BJ (cell line): ENCODE measurements around the gene SOX9. TPM values are rescaled to one million over a fixed set of nuclear protein-coding genes. Genes with fewer than 3 reads are reported as not detected.
"Not testable (repeated sequence)": the region's sequence is repeated elsewhere in the genome, so short reads cannot be mapped to it uniquely, and the experiment has no call there.

Experiments used
- CTCF ChIA-PET: fragments of 350-600 bp; formaldehyde crosslinking; extraction: SDS; loops from one replicate; lab custom pipeline; 2021; ENCODE audit warnings: antibody characterized with exemption, inconsistent platforms; lab: Yijun Ruan, JAX
- POLR2A ChIA-PET: fragments of 300-600 bp; sonication (Branson Sonifier 250); formaldehyde crosslinking; extraction: SDS; loops from one replicate; lab custom pipeline; 2021; ENCODE audit warnings: antibody characterized with exemption; lab: Charles Lee
- DNase-seq: peaks from one replicate; pipeline ENCODE4 v3.0.0-alpha.2; 2011; ENCODE audit warnings: low read depth
- H3K27me3 ChIP-seq: 2 replicates; pipeline ENCODE4 v1.6.0; 2011; ENCODE audit warnings: low read length; ENCODE audit not compliant: control insufficient read depth, insufficient read depth
- H3K36me3 ChIP-seq: 2 replicates; pipeline ENCODE4 v1.5.1; 2011; ENCODE audit warnings: low read length; ENCODE audit not compliant: control insufficient read depth, insufficient read depth
- H3K4me3 ChIP-seq: 2 replicates; pipeline ENCODE4 v1.5.1; 2011; ENCODE audit warnings: low read depth, mild to moderate bottlenecking, control low read depth, low read length
- CTCF ChIP-seq: IDR thresholded peaks from 2 replicates; pipeline ENCODE4 v1.5.1; 2011; ENCODE audit warnings: low read depth, mild to moderate bottlenecking, control low read depth, inconsistent platforms, low read length, moderate library complexity; ENCODE audit not compliant: insufficient read depth
- polyA plus RNA-seq: library from polyadenylated mRNA; depleted of rRNA; stranded (reverse); fragments of >200 nt; gene quantifications from 2 replicates; pipeline ENCODE4 v1.2.3, GENCODE V29; 2011

The SOX9 gene
- polyA plus RNA-seq, 1 experiment, result 0.54 TPM

DNA sequence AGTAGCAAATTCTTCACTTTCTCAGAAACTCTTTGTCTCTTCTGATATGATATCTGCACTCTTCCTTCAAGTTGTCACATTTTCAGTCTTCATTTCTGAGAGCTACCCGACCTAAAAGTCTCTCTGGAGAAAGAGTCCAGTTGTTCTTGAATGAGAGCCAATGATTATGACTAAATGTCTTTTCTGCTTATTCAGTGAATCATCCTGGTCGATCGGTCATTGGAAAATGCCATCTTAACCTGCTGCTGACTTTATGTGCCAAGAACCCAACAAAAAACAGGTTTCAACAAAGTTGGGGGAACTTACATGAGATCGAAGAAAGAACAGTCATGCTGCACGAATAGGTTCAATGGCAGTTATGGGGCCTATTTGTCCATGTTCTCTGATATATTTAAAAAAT, 15.9 kb downstream of the SOX9 start:
- POLR2A ChIA-PET, result no interaction called here
- no peaks in the 10 kb centered on the region for H3K36me3 ChIP-seq
- CTCF ChIA-PET, result interaction anchor here (1.5 kb wide), 1 partner anchor 7 kb away, joined by 6 read pairs; no protein-coding TSS in a partner anchor
- H3K4me3 ChIP-seq, result no peak overlapping the region
- no peak for TF ChIP-seq CTCF
- H3K27me3 ChIP-seq, result no peaks in the 10 kb centered on the region
- no peak for DNase-seq

DNA sequence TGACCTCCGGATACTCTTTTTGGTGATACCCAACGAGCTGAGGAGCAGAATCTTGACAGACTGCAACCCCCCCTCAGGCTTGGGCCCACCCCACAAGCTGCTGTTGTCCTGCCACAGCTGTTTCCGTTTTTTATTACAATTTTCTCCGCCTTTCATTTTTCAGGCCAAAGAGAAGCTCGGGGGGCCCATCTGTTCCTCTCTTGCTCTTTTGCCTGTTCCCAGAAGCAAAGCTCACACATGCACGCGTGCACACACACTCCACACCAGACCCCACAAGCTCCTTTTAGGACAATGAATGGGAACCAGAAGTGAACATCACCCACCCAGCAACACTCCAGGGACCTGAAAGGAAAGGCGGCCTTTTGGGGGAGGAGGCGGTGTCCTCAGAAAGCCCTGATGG, 16.3 kb downstream of the SOX9 start:
- no peak for DNase-seq
- H3K27me3 ChIP-seq, result no peaks in the 10 kb centered on the region
- no peaks in the 10 kb centered on the region for H3K36me3 ChIP-seq
- CTCF ChIA-PET, result no interaction called here
- no peak for TF ChIP-seq CTCF
- POLR2A ChIA-PET, result interaction anchor here (0.6 kb wide), 2 partner anchors 9 to 181 kb away, joined by 3 to 5 read pairs; no protein-coding TSS in a partner anchor
- no peak overlapping the region for H3K4me3 ChIP-seq

DNA sequence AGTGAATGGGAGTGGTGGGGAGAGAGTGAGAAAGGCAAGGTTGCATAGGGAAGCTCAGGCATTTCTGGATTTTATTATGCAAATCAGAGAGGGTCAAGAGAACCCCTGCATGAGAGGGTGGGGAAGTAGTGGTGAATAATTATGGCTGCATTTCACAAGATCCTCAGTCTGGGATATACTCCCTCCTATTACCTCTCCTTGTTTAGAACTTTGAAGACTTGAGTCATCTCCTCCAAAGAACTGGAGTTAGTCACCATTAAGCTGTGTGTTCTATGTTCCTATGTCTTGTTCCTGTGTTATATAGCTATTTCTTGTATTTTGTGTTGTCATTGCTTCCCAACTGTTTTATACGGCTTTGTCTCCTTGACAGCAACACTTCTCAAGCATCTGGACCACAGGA, 18.4 kb downstream of the SOX9 start:
- no peaks in the 10 kb centered on the region for H3K36me3 ChIP-seq
- no peak overlapping the region for H3K4me3 ChIP-seq
- H3K27me3 ChIP-seq, result no peaks in the 10 kb centered on the region
- DNase-seq, result no peak
- TF ChIP-seq CTCF, result no peak
- POLR2A ChIA-PET, result no interaction called here
- CTCF ChIA-PET, result interaction anchor here (0.6 to 1.1 kb wide), 2 partner anchors 11 to 401 kb away, joined by 3 read pairs; no protein-coding TSS in a partner anchor

DNA sequence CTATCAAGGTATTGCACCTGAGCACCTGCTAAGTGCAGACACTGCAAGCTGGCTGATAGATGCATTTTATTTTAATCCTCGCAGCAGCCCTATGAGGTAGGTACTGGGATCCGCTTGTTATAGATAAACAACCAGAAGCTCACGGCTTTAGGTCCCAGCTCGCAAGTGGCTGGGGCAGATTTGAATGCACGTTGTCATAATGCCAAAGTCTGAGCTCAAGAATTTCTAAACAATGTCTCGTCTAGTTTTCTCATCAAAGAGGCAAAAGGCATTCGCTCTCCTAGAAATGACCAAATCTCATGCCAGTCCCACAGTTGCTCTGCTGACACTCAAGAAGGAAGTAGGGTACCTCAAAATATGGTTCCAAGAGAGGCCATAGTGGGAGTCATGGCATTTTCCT, 20.5 kb downstream of the SOX9 start:
- Histone ChIP-seq H3K4me3 (no peak overlapping the region), H3K27me3 (peaks cover 2% of the 10 kb centered on the region; the same call in 1 of the 2 replicates), H3K36me3 (no peaks in the 10 kb centered on the region)
- TF ChIP-seq CTCF, result no peak
- ChIA-PET POLR2A (no interaction called here), CTCF (no interaction called here)
- DNase-seq, result no peak

- H3K36me3 ChIP-seq, H3K4me3 ChIP-seq, POLR2A ChIA-PET, DNase-seq, CTCF ChIA-PET, H3K27me3 ChIP-seq: not testable (repeated sequence)
Measured at GRCh38 chr17:72142097-72142496, 21.3 kb downstream of the SOX9 start.

DNA sequence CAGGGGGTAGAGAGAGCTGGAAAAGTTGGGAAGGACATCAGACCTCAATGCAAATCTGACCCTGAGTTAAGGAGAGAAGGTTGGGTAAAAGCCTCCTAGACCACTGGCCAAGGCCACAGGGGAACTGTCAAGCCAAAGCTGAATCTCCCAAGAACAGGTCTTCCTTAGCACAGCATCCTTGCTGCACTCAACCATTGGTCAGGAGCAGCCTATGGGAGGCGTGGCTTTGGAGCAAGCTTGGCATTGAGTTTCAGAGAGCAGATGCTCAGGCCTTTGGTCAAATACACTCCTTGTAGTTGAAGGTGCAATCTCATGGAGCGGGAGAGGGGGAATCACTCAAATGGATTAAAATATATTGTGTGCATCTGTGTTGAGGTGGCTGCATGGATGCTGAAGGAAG, 21.8 kb downstream of the SOX9 start:
- ChIA-PET POLR2A (no interaction called here), CTCF (no interaction called here)
- Histone ChIP-seq H3K36me3 (no peaks in the 10 kb centered on the region), H3K27me3 (peaks cover 2% of the 10 kb centered on the region; the same call in 1 of the 2 replicates), H3K4me3 (no peak overlapping the region)
- no peak for TF ChIP-seq CTCF
- DNase-seq, result no peak
